ENCODE data around the gene FRAT2. TPM values are rescaled to one million over a fixed set of nuclear protein-coding genes. Genes with fewer than 3 reads are reported as not detected.

Gene FRAT2
- total RNA-seq, 2 donors from 2014 or later, result 43.0 to 45.3 TPM

GRCh38 chr10:97323501-97323900, 11.0 kb downstream of the FRAT2 start:
- Histone ChIP-seq H3K36me3 (no peaks in the 10 kb centered on the region), H3K27me3 (replicated peaks; ENCODE audit: insufficient read depth) (no peaks in the 10 kb centered on the region), H3K4me1 (replicated peaks) (peaks cover 11% of the 10 kb centered on the region), H3K4me3 (no peak overlapping the region), H3K9me3 (no peaks in the 10 kb centered on the region), H3K27ac (no peak overlapping the region)
- no peak for TF ChIP-seq POLR2AphosphoS5 (IDR thresholded peaks at IDR 0.05)
- no peak for TF ChIP-seq CTCF (IDR thresholded peaks at IDR 0.05)
- no peak for TF ChIP-seq POLR2A (IDR thresholded peaks at IDR 0.05)
- 91% methylated on average over 4 of the region's 4 CpGs for WGBS
- intact Hi-C loops (cut with DNase I), result no loop called here
- no peak for DNase-seq (ENCODE audit: low spot score)

- no peak overlapping the region for H3K4me3 ChIP-seq
- H3K9me3 ChIP-seq, result no peaks in the 10 kb centered on the region
- 62% methylated on average over 3 of the region's 3 CpGs for WGBS
- no peaks in the 10 kb centered on the region for H3K27me3 ChIP-seq (replicated peaks; ENCODE audit: insufficient read depth)
- TF ChIP-seq POLR2AphosphoS5 (IDR thresholded peaks at IDR 0.05), result no peak
- no peak for TF ChIP-seq POLR2A (IDR thresholded peaks at IDR 0.05)
- TF ChIP-seq CTCF (IDR thresholded peaks at IDR 0.05), result no peak
- no peaks in the 10 kb centered on the region for H3K36me3 ChIP-seq
- intact Hi-C loops (cut with DNase I), result no loop called here
- no peak overlapping the region for H3K27ac ChIP-seq
- H3K4me1 ChIP-seq (replicated peaks), result peaks cover 8% of the 10 kb centered on the region
- DNase-seq (ENCODE audit: low spot score), result no peak
Measured at GRCh38 chr10:97321804-97322190, 12.7 kb downstream of the FRAT2 start.

GRCh38 chr10:97321032-97321803, 13.3 kb downstream of the FRAT2 start:
- DNase-seq (ENCODE audit: low spot score), result no peak
- TF ChIP-seq CTCF (IDR thresholded peaks at IDR 0.05) (no peak), POLR2AphosphoS5 (IDR thresholded peaks at IDR 0.05) (no peak), POLR2A (IDR thresholded peaks at IDR 0.05) (no peak)
- peaks cover 8% of the 10 kb centered on the region for H3K4me1 ChIP-seq (replicated peaks)
- WGBS, result 47% methylated on average over 38 of the region's 38 CpGs
- intact Hi-C loops (cut with DNase I), result no loop called here
- peak overlapping the region in 1 of 2 donors; percentile 99 for H3K27ac ChIP-seq
- H3K9me3 ChIP-seq, result no peaks in the 10 kb centered on the region
- H3K36me3 ChIP-seq, result no peaks in the 10 kb centered on the region
- H3K4me3 ChIP-seq, result peak overlapping the region; percentile 78 to 94
- H3K27me3 ChIP-seq (replicated peaks; ENCODE audit: insufficient read depth), result no peaks in the 10 kb centered on the region

GRCh38 chr10:97320480-97321031, 14.0 kb downstream of the FRAT2 start:
- peaks cover 8% of the 10 kb centered on the region for H3K4me1 ChIP-seq (replicated peaks)
- H3K9me3 ChIP-seq, result no peaks in the 10 kb centered on the region
- TF ChIP-seq POLR2A (IDR thresholded peaks at IDR 0.05), result no peak
- TF ChIP-seq POLR2AphosphoS5 (IDR thresholded peaks at IDR 0.05), result no peak
- no peak for TF ChIP-seq CTCF (IDR thresholded peaks at IDR 0.05)
- no peak for DNase-seq (ENCODE audit: low spot score)
- peak overlapping the region; percentile 78 to 94 for H3K4me3 ChIP-seq
- no peaks in the 10 kb centered on the region for H3K27me3 ChIP-seq (replicated peaks; ENCODE audit: insufficient read depth)
- H3K27ac ChIP-seq, result peak overlapping the region; percentile 98 to 99
- WGBS, result 39% methylated on average over 24 of the region's 24 CpGs
- intact Hi-C loops (cut with DNase I), result no loop called here
- H3K36me3 ChIP-seq, result no peaks in the 10 kb centered on the region

All from prostate gland (tissue), 2 donors.